Suprapubic skin (tissue), 4 donors: ENCODE results near the gene BANP.

Experiments used
- CTCF ChIP-seq, 2 donors: fragments of 200-600 bp in 1 of 2; fragments of 450-650 bp in 1 of 2; sonication (generic) in 1 of 2; IDR thresholded peaks; one replicate each; pipeline ENCODE4 v1.5.1; 2016 to 2019; ENCODE audit warnings: antibody characterized with exemption in 2 of 2, mild to moderate bottlenecking in 1 of 2, moderate library complexity in 1 of 2
- EP300 ChIP-seq: sonication (generic); formaldehyde crosslinking; IDR thresholded peaks from one replicate; pipeline ENCODE4 v1.6.1; 2017; ENCODE audit warnings: antibody characterized with exemption
- POLR2A ChIP-seq, 2 donors: fragments of 450-650 bp; IDR thresholded peaks; one replicate each; pipeline ENCODE4 v1.6.1; 2017; ENCODE audit warnings: antibody characterized with exemption in 2 of 2, mild to moderate bottlenecking in 2 of 2, moderate library complexity in 2 of 2
- POLR2AphosphoS5 ChIP-seq, 3 donors: sonication (generic); formaldehyde crosslinking; IDR thresholded peaks; one replicate each; pipeline ENCODE4 v1.6.1; 2017; ENCODE audit warnings: antibody characterized with exemption in 3 of 3

GRCh38 chr16:87929986-87930385 is 21.2 kb upstream of the BANP start:
- TF ChIP-seq POLR2A (IDR thresholded peaks at IDR 0.05) (no peak), CTCF (IDR thresholded peaks at IDR 0.05) (no peak), EP300 (no peak), POLR2AphosphoS5 (IDR thresholded peaks at IDR 0.05) (no peak)
